Subcutaneous adipose tissue (tissue), 4 donors: Measurements from ENCODE around the gene IRGQ. TPM values are rescaled to one million over a fixed set of nuclear protein-coding genes. Genes with fewer than 3 reads are reported as not detected.

Experiments
- CTCF ChIP-seq: fragments of 450-650 bp; IDR thresholded peaks from one replicate; pipeline ENCODE4 v1.5.1; 2016; ENCODE audit warnings: low read depth, mild to moderate bottlenecking, control low read depth, antibody characterized with exemption, moderate library complexity
- total RNA-seq, 4 donors: library from RNA; depleted of rRNA; stranded (reverse); fragments of >200 nt; gene quantifications; one replicate each; pipeline ENCODE4 v1.1.0, GENCODE V29; 2016

IRGQ gene
- total RNA-seq, 4 donors from 2014 or later, result 8.5 to 16.0 (median 11.5) TPM

GRCh38 chr19:43639519-43640423 is 43.8 kb upstream of the IRGQ start, which contains the start of gene CADM4:
Gene CADM4 (minus strand): TSS chr19:43639850. CDS start chr19:43639790, 60 bp downstream.
- no peak for TF ChIP-seq CTCF

- no peak for TF ChIP-seq CTCF
These were observed 43.1 kb upstream of the IRGQ start for GRCh38 chr19:43638995-43639518.

DNA sequence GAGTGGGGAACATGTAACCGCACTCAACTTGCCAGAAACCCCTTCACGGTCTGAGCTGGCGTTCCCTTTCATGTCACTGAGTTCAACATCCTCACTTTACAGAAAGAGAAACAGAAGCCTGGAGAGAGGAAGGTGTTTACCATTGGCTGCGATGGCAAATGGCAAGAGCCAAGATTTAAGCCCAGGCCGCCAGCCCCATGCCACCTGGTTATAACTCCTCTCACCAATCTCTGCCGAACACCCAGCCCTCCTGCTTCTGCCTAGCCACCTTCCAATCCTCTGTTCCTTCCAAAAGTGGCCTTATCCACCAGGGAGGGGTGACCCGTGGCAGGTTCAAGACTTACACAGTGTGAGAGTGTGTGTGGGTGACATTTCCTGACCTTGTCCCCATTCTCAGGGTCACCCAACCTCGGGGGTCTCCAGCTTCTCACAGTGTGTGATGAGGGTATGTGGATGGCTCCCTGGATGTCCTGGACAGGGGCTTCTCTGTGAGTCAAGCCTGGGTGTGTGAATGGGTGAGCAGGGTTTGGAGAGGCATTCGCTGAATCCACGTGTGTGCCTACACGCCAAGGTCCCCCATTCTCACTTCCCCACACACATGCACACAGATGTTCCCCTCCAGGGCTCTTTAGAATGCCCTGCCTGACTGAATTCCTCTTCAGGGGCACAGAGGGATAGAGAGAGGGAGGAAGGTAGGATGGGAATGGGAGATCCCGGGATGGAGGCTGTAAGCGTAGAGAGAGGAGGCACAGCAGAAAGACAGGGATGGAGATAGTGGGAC is 42.5 kb upstream of the IRGQ start:
- no peak for TF ChIP-seq CTCF

GRCh38 chr19:43636121-43636683 is 40.3 kb upstream of the IRGQ start:
- no peak for TF ChIP-seq CTCF

GRCh38 chr19:43634872-43635560 is 39.1 kb upstream of the IRGQ start:
- TF ChIP-seq CTCF, result no peak

DNA sequence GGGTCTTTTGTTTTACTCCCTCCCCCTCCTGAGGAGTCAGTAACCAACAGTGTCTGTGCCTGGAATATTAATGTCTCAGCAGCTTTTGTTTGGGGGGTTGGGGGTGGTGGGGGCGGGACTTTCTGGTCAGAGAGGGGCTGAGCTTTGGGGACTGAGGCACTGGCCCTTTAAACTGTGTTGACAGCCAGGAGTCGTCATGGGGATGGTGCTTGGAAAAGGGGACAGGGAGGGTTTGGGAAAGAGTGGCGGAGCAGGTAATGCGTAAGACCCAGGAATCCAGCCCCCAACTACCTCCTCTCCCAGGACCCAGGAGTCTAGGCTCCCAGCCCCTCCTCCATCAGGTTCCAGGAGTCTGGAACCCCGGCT is 38.6 kb upstream of the IRGQ start:
- TF ChIP-seq CTCF, result no peak
